IMR-90 (cell line): ENCODE results near the gene GALNT5.

ENCODE experiments used
- NFE2L2 ChIP-seq: fragments of 150-350 bp; IDR thresholded peaks from 2 replicates; pipeline ENCODE4 v1.6.1; 2016; ENCODE audit warnings: low read depth, mild to moderate bottlenecking, low read length
- POLR2A ChIP-seq: IDR thresholded peaks from 2 replicates; pipeline ENCODE4 v1.6.1; 2012; ENCODE audit warnings: mild to moderate bottlenecking, low read depth, low read length
- TF ChIP-seq, protein P1 (sequence below): conservative IDR thresholded peaks from 2 replicates; pipeline ENCODE4 v1.5.1; 2012; ENCODE audit warnings: mild to moderate bottlenecking, low read depth, low read length, improper control_type of control experiment

DNA sequence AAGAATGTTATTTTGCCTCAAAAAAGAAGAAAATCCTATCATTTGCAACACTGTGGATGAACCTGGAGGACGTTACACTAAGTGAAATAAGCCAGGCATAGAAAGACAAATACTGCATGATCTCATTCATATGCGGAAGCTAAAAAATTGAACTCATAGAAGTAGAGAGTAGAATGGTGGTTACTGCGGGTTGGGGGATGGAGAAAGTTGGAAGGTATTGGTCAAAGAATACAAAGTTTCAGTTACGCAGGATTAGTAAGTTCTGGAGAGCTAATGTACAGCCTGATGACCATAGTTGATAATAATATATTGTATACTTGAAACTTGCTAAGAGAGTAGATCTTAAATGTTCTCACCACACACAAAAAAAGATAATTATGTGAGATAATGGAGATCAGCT is 5.0 kb upstream of the GALNT5 start:
- TF ChIP-seq, protein P1, sequence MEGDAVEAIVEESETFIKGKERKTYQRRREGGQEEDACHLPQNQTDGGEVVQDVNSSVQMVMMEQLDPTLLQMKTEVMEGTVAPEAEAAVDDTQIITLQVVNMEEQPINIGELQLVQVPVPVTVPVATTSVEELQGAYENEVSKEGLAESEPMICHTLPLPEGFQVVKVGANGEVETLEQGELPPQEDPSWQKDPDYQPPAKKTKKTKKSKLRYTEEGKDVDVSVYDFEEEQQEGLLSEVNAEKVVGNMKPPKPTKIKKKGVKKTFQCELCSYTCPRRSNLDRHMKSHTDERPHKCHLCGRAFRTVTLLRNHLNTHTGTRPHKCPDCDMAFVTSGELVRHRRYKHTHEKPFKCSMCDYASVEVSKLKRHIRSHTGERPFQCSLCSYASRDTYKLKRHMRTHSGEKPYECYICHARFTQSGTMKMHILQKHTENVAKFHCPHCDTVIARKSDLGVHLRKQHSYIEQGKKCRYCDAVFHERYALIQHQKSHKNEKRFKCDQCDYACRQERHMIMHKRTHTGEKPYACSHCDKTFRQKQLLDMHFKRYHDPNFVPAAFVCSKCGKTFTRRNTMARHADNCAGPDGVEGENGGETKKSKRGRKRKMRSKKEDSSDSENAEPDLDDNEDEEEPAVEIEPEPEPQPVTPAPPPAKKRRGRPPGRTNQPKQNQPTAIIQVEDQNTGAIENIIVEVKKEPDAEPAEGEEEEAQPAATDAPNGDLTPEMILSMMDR = no peak
- TF ChIP-seq NFE2L2 (no peak), POLR2A (no peak)
